Neural cell (in vitro differentiated cells): ENCODE data around the gene FCGR2B.

Experiments
- EZH2 ChIP-seq: fragments of 200-600, 300-800 bp; shearing (Covaris generic), sonication (generic); IDR thresholded peaks from 2 replicates; pipeline ENCODE4 v1.6.1; 2014; ENCODE audit warnings: antibody characterized with exemption, low read length, borderline replicate concordance, mild to moderate bottlenecking; ENCODE audit not compliant: insufficient read depth, poor library complexity, severe bottlenecking
- TF ChIP-seq, protein P1 (sequence below): fragments of 450-650 bp; IDR thresholded peaks from 2 replicates; pipeline ENCODE4 v1.5.1; 2014; ENCODE audit warnings: antibody characterized with exemption, mild to moderate bottlenecking, moderate library complexity; ENCODE audit not compliant: poor library complexity, severe bottlenecking

DNA sequence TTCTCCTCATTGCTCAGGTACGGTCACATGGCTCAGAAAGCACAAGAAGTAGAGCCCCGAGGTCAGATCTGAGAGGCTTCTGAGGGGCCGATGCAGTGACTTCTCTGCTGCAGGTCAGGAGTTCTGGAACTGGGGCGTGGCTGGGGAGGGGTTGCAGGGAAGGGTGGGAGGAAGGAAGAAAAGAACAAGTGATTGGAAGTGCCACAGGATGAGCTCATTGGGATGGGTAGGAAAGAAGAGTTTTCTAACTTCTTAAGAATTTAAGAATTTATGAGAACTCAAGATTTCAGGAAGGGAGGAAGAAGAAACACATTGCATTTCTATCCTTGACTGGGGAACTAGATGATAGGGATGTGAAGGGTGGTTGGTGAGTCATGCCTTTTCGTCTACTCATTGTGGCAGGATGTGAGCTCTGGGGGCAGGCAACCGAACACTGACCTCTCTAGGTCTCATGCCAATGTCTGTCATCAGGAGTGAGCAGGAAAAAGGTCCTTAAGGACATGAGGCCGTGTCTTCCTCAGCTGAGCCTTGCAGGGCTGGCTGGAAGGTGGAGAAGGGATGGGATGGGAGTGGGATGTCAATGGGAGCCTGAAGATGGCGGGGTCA is 58.9 kb downstream of the FCGR2B start:
- no peak for TF ChIP-seq EZH2
- TF ChIP-seq, protein P1, sequence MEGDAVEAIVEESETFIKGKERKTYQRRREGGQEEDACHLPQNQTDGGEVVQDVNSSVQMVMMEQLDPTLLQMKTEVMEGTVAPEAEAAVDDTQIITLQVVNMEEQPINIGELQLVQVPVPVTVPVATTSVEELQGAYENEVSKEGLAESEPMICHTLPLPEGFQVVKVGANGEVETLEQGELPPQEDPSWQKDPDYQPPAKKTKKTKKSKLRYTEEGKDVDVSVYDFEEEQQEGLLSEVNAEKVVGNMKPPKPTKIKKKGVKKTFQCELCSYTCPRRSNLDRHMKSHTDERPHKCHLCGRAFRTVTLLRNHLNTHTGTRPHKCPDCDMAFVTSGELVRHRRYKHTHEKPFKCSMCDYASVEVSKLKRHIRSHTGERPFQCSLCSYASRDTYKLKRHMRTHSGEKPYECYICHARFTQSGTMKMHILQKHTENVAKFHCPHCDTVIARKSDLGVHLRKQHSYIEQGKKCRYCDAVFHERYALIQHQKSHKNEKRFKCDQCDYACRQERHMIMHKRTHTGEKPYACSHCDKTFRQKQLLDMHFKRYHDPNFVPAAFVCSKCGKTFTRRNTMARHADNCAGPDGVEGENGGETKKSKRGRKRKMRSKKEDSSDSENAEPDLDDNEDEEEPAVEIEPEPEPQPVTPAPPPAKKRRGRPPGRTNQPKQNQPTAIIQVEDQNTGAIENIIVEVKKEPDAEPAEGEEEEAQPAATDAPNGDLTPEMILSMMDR = no peak
